HG02981 (cell line): ENCODE measurements around the gene OR4F6.

Experiments
- ATAC-seq: cut with Tn5 transposase; IDR thresholded peaks from one replicate; pipeline ENCODE4 v1.9.1; 2021; ENCODE audit warnings: mild to moderate bottlenecking, moderate library complexity; ENCODE audit not compliant: unreplicated experiment

The OR4F6 gene

GRCh38 chr15:101804375-101804774 is 1.1 kb downstream of the OR4F6 start:
- no peak for ATAC-seq

GRCh38 chr15:101804941-101805340 is 1.6 kb downstream of the OR4F6 start:
- no peak for ATAC-seq

- no peak for ATAC-seq
Observed at GRCh38 chr15:101805605-101806345, 2.5 kb downstream of the OR4F6 start.

GRCh38 chr15:101807345-101807945 is 4.1 kb downstream of the OR4F6 start:
- ATAC-seq: no peak

GRCh38 chr15:101808201-101808600 is 4.9 kb downstream of the OR4F6 start:
- no peak for ATAC-seq

- ATAC-seq: no peak
Observed at GRCh38 chr15:101810456-101810855, 7.1 kb downstream of the OR4F6 start.

GRCh38 chr15:101810876-101811275 is 7.6 kb downstream of the OR4F6 start:
- no peak for ATAC-seq

- no peak for ATAC-seq
Observed at GRCh38 chr15:101811902-101812301, 8.6 kb downstream of the OR4F6 start, which contains the start of gene OR4F15. OR4F15 (plus strand) TSS chr15:101812202; CDS start chr15:101818187, 5,985 bp downstream.

- no peak for ATAC-seq
Observed at GRCh38 chr15:101813803-101814534, 10.7 kb downstream of the OR4F6 start.

- ATAC-seq: no peak
Observed at GRCh38 chr15:101820781-101821180, 17.5 kb downstream of the OR4F6 start.

- ATAC-seq: no peak
Observed at GRCh38 chr15:101827257-101827656, 23.9 kb downstream of the OR4F6 start.

GRCh38 chr15:101828774-101829173 is 25.5 kb downstream of the OR4F6 start:
- no peak for ATAC-seq

GRCh38 chr15:101841656-101842055 is 38.3 kb downstream of the OR4F6 start:
- ATAC-seq: no peak

GRCh38 chr15:101844916-101845315 is 41.6 kb downstream of the OR4F6 start:
- ATAC-seq: no peak

- ATAC-seq: no peak
Observed at GRCh38 chr15:101852356-101852755, 49.0 kb downstream of the OR4F6 start.
